Stimulated activated CD8-positive, alpha-beta memory T cell treated with anti-CD3 and anti-CD28 coated beads, Interleukin-7, amount 100 ng/mL, for 24 hours (primary cell): Measurements from ENCODE around the gene CAMSAP1.

Experiments
- DNase-seq: peaks from one replicate; pipeline ENCODE4 v3.0.0-alpha.2; 2020; ENCODE audit warnings: low read depth

CAMSAP1 gene

GRCh38 chr9:135814421-135815095, 92.8 kb downstream of the CAMSAP1 start:
- DNase-seq: no peak

DNA sequence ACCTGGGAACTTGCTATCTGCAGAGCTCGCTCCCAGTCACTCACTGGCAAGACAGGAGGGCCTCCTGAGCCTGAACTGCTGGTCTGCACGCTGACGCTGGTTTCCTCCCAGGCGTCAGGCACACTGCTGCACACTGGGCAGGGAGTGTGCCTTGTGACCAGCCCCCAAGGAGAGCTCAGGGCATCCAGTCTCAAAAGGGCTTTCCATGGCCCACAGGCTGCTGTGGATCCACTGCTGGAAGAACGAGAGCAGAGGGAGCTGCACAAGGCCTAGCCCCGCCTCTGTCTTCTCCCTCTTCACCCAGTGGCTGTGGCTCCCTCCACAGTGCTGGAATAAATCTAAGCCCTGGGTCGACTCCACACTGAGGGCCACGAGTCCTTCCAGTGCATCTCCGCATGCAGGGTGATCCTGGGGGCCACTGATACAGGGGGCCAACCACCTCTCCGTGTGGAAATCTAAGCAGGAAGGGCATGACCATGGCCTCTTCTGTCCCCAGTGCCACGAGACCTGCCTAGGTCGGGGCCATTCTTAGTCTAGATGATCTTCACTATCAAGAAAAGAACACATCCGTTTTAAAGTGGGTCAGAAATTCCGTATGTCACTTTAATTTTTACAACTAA, 93.6 kb downstream of the CAMSAP1 start:
- no peak for DNase-seq

DNA sequence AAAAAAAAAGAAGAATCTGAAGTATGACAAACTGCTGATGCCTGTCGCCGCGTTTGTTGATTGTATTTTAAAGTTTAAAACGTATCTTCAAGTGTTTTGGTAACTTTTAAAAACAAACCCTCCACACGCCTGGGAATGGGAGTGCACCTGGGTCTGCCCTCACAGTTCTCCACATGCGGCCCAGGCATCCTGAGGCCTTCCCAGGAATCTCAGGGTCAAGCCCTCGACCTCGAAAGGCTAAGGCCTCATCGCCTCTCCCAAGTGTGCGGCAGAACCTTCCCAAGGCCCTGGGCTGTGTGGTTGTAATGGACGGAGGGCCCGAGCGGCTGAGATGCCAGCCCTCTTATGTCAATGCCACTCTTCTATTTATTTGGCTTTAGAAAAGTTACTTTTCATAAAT, 94.4 kb downstream of the CAMSAP1 start:
- no peak for DNase-seq

DNA sequence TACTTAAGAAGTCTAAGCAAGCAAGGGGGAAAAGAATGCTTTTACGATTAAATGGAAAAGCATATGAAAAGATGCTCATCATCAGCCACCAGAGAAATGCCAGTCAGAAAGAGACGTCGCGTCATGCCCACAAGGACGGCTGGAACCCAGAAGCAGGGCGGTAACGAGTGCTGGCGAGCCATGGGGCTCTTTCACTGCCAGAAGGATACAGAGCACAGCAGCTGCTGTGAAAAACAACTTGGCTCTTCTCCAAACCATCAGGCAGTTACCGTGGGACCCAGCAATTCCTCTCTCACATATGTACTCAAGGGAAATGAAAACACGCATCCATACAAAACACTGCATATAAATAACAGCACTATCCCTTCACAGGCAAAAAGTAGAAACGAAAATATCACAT, 95.5 kb downstream of the CAMSAP1 start:
- no peak for DNase-seq

- DNase-seq: no peak
Observed at GRCh38 chr9:135810806-135811575, 96.4 kb downstream of the CAMSAP1 start.

GRCh38 chr9:135809166-135809565, 98.2 kb downstream of the CAMSAP1 start:
- no peak for DNase-seq

DNA sequence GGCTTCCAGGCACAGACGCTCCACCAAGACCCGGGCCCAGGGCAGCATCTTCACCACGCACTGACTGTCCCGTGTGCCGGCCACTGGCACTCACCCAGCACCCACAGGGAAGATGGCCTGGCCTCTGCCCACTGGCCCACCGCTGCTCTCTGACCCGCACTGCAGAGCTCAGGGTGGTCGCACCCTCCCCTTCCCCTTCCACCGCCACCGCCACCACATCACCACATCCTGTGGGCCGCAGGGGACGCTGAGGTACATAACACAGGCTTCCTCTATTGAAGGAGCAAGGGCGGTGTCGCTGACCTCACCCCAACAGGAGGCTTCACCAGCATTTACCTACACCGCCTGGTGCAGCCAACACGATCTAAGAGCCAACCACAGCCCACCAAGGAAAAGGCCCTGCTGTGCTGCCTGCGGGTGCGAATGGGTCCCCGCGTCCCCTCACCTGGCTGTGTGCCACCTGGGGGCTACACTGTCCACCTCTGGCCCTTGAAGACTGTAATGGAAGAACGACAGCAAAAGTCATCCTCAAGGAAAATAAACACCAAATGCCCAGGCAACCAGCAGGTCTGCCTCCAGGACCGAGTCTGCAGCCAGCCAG, 101.8 kb downstream of the CAMSAP1 start:
- no peak for DNase-seq

DNA sequence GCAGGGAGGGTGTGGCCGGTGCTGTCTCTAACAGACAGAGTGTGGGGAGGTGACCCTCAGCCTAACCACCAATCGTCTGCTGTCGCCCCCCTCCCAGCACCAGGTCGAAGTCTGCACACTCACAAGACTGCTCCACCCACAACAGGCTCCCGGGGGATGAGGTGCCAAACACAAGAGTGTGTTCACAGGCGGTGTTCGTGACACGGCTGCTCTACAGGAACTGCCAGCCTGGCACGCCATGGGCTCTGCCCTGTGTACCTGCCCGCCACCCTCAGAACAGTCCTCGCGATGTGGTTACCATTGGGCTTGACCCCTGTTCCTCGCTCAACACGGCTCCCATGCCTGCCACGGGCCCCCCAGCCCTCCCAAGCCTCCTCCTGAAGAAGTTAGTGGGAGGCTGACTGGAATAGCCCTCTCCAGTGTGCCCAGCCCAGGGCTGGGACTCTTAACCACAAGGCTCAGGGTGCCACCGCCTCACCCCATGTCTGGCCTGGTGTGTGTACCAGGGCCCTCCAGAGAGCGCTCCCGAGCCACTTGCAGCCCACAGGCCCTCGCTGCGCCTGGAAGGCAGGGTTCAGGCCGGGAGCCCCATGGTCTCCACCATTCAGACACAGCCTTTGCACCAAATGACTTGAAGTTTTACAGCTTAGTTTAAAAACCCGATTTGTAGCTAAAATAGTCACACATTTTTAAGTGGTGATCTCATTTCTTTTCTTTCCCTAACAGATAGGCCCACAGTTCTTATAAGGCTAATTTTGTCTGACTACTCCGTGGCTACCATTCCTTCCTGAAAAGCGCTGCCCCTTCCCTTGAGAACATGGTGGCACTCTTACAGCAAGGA, 102.5 kb downstream of the CAMSAP1 start:
- no peak for DNase-seq

DNA sequence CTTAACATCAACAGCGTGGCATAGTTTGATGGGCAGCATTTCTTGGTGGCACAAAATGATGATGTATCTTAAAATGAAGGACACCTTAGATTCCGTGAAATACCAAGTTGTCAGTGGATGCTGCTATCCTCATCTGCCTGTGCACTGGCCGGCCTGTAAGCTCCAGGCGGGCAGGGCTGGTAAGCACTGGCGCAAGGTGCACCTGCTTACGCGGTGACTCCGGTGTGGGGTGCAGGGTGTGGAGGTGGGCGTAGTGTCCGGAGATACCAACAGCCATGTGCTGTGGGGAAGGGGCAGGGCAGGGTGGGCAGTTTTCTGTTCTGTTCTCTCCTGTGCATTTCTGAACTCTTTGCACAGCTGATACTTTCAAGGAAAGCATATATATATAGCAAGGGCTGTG, 103.9 kb downstream of the CAMSAP1 start:
- no peak for DNase-seq

DNA sequence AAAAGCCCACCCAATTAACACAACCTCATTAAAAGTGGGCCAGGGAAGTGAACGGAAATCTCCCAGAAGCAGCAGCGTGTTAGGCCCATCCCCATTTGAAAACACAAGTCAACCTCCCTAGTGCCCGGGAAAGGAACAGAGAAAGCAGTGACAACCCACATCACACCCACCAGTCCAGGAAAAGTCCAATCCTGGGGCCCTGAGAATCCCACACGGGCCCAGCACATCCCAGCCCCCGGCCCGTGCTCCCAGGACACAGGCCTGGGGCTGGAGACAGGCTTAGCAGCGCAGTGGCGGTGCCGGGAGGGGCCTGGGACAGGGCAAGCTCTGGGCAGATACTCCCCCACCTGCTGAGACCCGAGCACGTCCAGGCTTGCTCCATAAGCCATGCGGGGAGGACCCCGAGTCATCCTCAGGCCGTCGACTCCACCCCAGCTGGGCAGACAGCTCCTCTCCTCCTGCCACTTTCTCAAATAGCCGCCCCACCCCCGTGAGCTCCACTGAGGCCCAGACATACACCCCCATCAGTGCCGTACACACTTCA, 104.4 kb downstream of the CAMSAP1 start:
- no peak for DNase-seq

GRCh38 chr9:135801070-135801469, 106.3 kb downstream of the CAMSAP1 start:
- no peak for DNase-seq

DNA sequence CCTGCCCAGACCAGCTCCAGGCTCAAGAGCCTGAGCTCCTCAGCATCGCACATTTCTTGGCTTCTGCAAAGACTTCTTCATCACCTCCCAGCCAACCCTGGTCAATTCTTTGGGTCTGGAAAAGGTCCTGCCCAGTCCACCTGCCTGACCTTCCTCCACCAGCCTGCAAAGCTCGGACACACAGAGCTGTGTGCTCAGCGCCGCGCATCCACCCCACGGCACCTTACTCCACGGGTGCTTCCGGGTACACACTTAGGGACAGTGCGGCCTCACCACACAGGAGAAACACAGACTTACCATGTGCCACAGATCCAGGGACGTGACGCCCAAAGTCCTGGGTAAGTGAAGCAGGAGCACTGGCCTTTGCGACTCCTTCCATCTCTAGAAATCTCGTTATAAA, 108.1 kb downstream of the CAMSAP1 start:
- DNase-seq: no peak

GRCh38 chr9:135798263-135798585, 109.1 kb downstream of the CAMSAP1 start:
- no peak for DNase-seq

GRCh38 chr9:135797507-135798262, 109.7 kb downstream of the CAMSAP1 start:
- DNase-seq: no peak

GRCh38 chr9:135796784-135797485, 110.4 kb downstream of the CAMSAP1 start:
- DNase-seq: no peak

DNA sequence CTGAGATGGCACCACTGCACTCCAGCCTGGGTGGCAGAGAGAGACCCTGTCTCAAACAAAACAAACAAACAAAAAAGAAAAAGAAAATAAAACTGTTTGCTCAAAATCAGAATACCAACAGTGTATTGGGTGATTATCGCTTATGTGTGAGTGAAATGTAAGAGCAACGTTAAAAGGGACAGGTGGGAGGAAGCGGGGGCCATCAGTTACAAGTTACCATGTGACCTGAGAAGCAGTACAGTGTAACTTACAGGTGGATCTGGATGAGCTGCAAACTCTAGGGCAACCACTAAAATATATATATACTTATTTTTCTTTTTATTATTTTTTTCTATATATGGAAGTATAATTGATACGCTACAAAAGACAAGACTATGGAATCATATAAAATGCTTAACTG, 112.0 kb downstream of the CAMSAP1 start:
- no peak for DNase-seq

GRCh38 chr9:135794361-135794885, 112.9 kb downstream of the CAMSAP1 start:
- no peak for DNase-seq

DNA sequence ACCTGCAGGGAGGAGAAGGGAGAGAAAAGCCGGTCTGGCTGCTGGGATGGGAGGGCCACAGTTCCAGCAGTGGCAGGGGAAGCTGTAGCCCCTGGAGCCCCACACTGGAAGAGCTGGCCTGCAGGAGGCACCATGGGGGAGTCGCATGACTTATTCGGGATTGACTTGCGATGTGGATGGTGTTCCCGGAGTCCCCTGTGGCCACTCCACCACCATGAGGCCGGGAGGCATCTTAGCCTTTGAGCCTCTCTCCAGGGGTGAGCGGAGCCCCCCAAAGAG, 113.3 kb downstream of the CAMSAP1 start:
- no peak for DNase-seq

DNA sequence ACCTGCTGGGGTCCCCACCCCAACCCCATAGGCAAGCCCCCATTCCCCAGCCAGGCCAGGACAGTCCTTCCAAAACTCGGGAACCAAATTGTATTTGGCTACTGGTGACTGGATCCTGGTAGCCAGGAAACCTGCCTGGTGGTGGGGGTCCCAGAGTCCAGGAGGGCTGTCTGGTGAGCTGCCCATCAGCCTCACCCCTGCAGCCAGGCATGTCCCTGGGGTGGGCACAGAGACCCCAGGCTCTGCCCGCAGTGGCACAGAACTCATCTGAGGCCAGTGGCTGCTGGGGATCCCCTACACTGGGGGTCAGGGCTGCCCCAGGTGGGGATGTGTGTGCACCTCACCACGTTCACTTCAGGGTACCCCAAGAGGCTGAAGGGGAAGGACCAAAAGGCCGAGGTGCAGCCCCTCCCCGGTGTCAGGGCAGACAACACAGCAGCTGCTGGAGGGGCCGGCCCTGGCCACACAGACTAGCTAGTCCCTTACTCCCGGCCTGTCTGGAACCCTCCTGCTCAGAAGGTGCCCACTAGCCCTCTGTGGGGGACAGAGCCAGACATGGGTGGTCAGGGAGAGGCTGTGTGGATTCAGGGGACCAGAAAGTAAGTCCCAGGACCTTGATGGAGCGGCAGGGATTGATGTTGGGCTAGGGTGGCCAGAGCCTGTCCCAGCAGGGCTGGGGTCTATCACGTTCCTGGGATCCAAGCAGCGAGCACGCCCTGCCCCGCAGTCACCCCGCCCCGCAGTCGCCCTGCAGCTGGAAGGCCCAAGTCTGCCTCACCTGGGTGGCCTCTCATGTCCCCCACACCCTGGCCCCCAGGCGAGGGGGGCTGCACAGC, 113.9 kb downstream of the CAMSAP1 start:
- DNase-seq: no peak
